KMS-11 (cell line): ENCODE results near the gene ARHGEF7.

Experiments used
- H2AFZ ChIP-seq: fragments of 200-600 bp; sonication (generic); 2 replicates; pipeline ENCODE4 v1.6.1; 2016; ENCODE audit warnings: antibody characterized with exemption, mixed run types, low read depth
- H3K27ac ChIP-seq: fragments of 200-600 bp; sonication (generic); 2 replicates; pipeline ENCODE4 v1.6.1; 2016; ENCODE audit warnings: mild to moderate bottlenecking, mixed run types
- H3K27me3 ChIP-seq: fragments of 200-600 bp; sonication (generic); 2 replicates; pipeline ENCODE4 v1.6.1; 2017; ENCODE audit warnings: mild to moderate bottlenecking, low read depth, mixed run types, moderate library complexity; ENCODE audit not compliant: insufficient read depth
- H3K36me3 ChIP-seq: fragments of 200-600 bp; sonication (generic); 2 replicates; pipeline ENCODE4 v1.6.1; 2017; ENCODE audit warnings: mild to moderate bottlenecking, mixed run types; ENCODE audit not compliant: insufficient read depth
- H3K4me1 ChIP-seq: fragments of 200-600 bp; sonication (generic); 2 replicates; pipeline ENCODE4 v1.6.1; 2016; ENCODE audit warnings: mild to moderate bottlenecking, low read depth, mixed run types; ENCODE audit not compliant: poor library complexity, severe bottlenecking
- H3K4me2 ChIP-seq: fragments of 200-600 bp; sonication (generic); 2 replicates; pipeline ENCODE4 v1.7.0; 2016; ENCODE audit warnings: mild to moderate bottlenecking, mixed run types
- H3K4me3 ChIP-seq: fragments of 200-600 bp; sonication (generic); IDR thresholded peaks from 2 replicates; pipeline ENCODE4 v1.6.1; 2017; ENCODE audit warnings: low read depth, low read length, mixed read lengths; ENCODE audit not compliant: insufficient read depth
- H3K79me2 ChIP-seq: fragments of 200-600 bp; sonication (generic); 2 replicates; pipeline ENCODE4 v1.6.1; 2016; ENCODE audit warnings: low read depth, mixed run types; ENCODE audit not compliant: insufficient read depth
- H3K9ac ChIP-seq: fragments of 200-600 bp; sonication (generic); 2 replicates; pipeline ENCODE4 v1.6.1; 2016; ENCODE audit warnings: mild to moderate bottlenecking, mixed run types
- H4K20me1 ChIP-seq: fragments of 200-600 bp; sonication (generic); 2 replicates; pipeline ENCODE4 v1.6.1; 2016; ENCODE audit warnings: mild to moderate bottlenecking, mixed run types; ENCODE audit not compliant: insufficient read depth
- TF ChIP-seq, protein P1 (sequence below): fragments of 200-600 bp; sonication (generic); conservative IDR thresholded peaks from 2 replicates; pipeline ENCODE4 v1.6.1; 2017; ENCODE audit warnings: low read depth, mild to moderate bottlenecking, antibody characterized with exemption, low read length, moderate library complexity, mixed read lengths

Gene ARHGEF7

DNA sequence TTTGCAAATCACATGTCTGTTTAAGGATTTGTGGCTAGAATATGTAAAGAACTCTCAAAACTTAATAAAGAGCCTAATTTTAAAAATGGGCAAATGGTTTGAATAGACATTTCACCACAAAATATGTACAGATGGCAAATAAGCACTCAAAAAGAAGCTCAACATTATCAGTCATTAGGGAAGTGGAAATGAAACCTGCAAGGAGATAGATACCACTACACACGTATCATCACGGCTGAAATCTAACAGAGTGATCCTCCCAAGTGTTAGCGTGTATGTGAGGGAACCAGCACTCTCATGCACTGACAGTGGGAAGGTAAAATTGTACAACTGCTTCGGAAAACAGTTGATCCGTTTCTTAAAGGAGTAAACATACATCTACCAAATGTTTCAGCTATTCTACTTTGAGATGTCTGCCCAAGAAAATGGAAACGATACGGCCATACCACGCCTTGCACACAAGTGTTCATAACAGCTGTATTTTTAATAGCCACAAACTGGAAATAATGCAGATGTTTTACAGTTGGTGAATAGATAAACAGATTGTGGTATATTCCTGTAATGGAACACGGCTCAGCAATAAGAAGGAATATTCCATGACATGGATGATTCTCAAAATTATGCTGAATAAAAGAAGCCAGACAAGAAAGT lies 14.5 kb downstream of the ARHGEF7 start:
- H2AFZ ChIP-seq, result no peak overlapping the region
- no peaks in the 10 kb centered on the region for H3K36me3 ChIP-seq
- H3K27ac ChIP-seq, result no peak overlapping the region
- H3K79me2 ChIP-seq, result no peaks in the 10 kb centered on the region
- no peak overlapping the region for H3K4me3 ChIP-seq
- no peak overlapping the region for H3K9ac ChIP-seq
- TF ChIP-seq, protein P1, sequence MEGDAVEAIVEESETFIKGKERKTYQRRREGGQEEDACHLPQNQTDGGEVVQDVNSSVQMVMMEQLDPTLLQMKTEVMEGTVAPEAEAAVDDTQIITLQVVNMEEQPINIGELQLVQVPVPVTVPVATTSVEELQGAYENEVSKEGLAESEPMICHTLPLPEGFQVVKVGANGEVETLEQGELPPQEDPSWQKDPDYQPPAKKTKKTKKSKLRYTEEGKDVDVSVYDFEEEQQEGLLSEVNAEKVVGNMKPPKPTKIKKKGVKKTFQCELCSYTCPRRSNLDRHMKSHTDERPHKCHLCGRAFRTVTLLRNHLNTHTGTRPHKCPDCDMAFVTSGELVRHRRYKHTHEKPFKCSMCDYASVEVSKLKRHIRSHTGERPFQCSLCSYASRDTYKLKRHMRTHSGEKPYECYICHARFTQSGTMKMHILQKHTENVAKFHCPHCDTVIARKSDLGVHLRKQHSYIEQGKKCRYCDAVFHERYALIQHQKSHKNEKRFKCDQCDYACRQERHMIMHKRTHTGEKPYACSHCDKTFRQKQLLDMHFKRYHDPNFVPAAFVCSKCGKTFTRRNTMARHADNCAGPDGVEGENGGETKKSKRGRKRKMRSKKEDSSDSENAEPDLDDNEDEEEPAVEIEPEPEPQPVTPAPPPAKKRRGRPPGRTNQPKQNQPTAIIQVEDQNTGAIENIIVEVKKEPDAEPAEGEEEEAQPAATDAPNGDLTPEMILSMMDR, result no peak
- H3K4me2 ChIP-seq, result no peak overlapping the region
- no peaks in the 10 kb centered on the region for H3K4me1 ChIP-seq
- H4K20me1 ChIP-seq, result no peaks in the 10 kb centered on the region
- no peaks in the 10 kb centered on the region for H3K27me3 ChIP-seq

- Histone ChIP-seq H3K27me3 (no peaks in the 10 kb centered on the region), H4K20me1 (no peaks in the 10 kb centered on the region), H3K36me3 (no peaks in the 10 kb centered on the region), H3K27ac (no peak overlapping the region), H3K4me2 (no peak overlapping the region), H3K79me2 (no peaks in the 10 kb centered on the region), H3K9ac (no peak overlapping the region), H3K4me3 (no peak overlapping the region), H3K4me1 (no peaks in the 10 kb centered on the region), H2AFZ (no peak overlapping the region)
- TF ChIP-seq, protein P1, result no peak
Measured at GRCh38 chr13:111130116-111130508, 15.0 kb downstream of the ARHGEF7 start.

DNA sequence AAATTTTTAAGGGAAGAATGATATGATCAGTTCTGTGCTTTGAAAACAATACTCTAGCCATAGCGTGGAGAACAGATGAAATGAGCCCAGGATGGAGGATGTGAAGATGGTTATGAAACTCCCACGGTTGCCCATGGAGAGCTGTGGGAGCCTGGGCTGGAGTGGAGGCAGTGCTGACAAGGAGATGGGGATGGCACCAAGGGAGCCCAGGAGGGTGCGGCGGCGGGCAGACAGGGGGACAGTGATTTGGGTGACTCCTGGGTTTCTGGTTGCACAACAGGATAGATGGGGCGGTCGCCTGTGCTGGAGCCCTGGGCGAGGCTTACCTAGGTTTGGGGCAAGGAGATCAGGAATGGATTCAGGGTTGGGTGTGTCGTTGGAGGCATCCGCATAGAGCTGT lies 15.9 kb downstream of the ARHGEF7 start:
- H3K9ac ChIP-seq, result no peak overlapping the region
- H3K36me3 ChIP-seq, result no peaks in the 10 kb centered on the region
- no peak overlapping the region for H3K27ac ChIP-seq
- TF ChIP-seq, protein P1, result no peak
- no peaks in the 10 kb centered on the region for H3K27me3 ChIP-seq
- no peaks in the 10 kb centered on the region for H3K4me1 ChIP-seq
- H4K20me1 ChIP-seq, result no peaks in the 10 kb centered on the region
- H3K4me3 ChIP-seq, result no peak overlapping the region
- H3K79me2 ChIP-seq, result no peaks in the 10 kb centered on the region
- H2AFZ ChIP-seq, result no peak overlapping the region
- H3K4me2 ChIP-seq, result no peak overlapping the region

DNA sequence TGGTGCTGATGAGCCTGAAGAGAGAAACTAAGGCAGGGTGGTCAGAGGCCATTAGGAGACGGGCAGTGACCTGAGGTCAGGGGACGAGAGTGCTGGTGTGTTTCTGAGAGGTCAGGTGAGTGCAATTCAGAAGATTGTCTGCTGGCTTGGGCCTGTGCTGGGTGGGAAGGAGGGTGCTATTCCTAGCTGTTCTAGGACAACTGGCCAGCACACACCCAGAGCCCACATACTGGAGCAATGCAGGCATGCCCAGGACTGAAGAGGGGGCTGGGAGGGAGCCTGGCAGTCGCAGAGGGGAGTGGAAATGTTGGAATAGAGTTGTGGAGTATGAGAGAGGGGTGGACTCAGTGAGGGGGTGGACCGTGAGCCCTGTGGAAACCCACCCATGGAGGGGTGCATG lies 16.5 kb downstream of the ARHGEF7 start:
- H3K36me3 ChIP-seq, result no peaks in the 10 kb centered on the region
- H3K4me3 ChIP-seq, result no peak overlapping the region
- H3K27me3 ChIP-seq, result no peaks in the 10 kb centered on the region
- no peaks in the 10 kb centered on the region for H3K79me2 ChIP-seq
- no peaks in the 10 kb centered on the region for H3K4me1 ChIP-seq
- no peak overlapping the region for H3K9ac ChIP-seq
- no peak overlapping the region for H3K27ac ChIP-seq
- TF ChIP-seq, protein P1, result no peak
- no peak overlapping the region for H2AFZ ChIP-seq
- H4K20me1 ChIP-seq, result no peaks in the 10 kb centered on the region
- no peak overlapping the region for H3K4me2 ChIP-seq
